Measurements from ENCODE around the gene KCNJ2.

DNA sequence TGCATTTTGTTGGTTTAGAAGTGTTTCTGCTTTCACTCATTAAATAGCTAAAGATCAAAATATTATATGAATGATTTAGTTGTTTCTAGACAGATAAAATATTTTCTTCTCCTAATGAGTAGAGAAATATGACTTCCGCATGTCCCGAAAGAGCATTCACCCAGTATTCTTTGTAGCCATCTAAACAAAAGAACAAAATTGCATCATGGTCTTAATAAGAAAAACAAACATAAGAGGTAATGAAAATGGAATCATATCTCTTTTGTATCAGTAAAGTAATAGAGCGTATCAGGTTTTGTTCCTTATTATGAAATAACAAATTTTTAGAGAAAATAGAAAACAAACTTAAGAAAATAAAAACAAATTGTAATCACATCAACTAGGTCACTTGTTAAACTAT is 16.1 kb upstream of the KCNJ2 start:
- no peak for TF ChIP-seq CTCF (IDR thresholded peaks at IDR 0.05; ENCODE audit: low read depth, low read length, missing input control)
- TF ChIP-seq TAF1 (conservative IDR thresholded peaks at IDR 0.05) = no peak
